Measurements from ENCODE around the gene PFKP. TPM values are rescaled to one million over a fixed set of nuclear protein-coding genes. Genes with fewer than 3 reads are reported as not detected.

PFKP gene
- total RNA-seq, 2 experiments from 2014 or later = 175 to 176 TPM

- Mint-ChIP-seq H3K27ac (peak overlapping the region; percentile 87), H3K4me3 (peak overlapping the region; percentile 17), H3K4me1 (ENCODE audit: low read depth) (peaks cover 74% of the 10 kb centered on the region), H3K36me3 (peaks cover 53% of the 10 kb centered on the region), H3K9me3 (no peaks in the 10 kb centered on the region), H3K27me3 (no peaks in the 10 kb centered on the region)
- intact Hi-C loops (cut with micrococcal nuclease) = loop anchor here (1.0 kb wide), 5 partner anchors 24 to 660 kb away; partner anchors contain the start of gene PITRM1
- ChIA-PET POLR2A (interaction anchor here (0.6 to 2.3 kb wide), 8 partner anchors 24 to 148 kb away, joined by 3 to 16 read pairs (median 5); partner anchors contain the start of genes PFKP and PITRM1), CTCF (interaction anchor here (1.0 to 1.4 kb wide), 5 partner anchors 23 to 168 kb away, joined by 3 to 7 read pairs (median 5); no protein-coding TSS in a partner anchor)
- DNase-seq = peak; percentile 80
These were observed 28.2 kb downstream of the PFKP start for GRCh38 chr10:3095373-3096139.

- Mint-ChIP-seq H3K36me3 (peaks cover 56% of the 10 kb centered on the region), H3K27me3 (no peaks in the 10 kb centered on the region), H3K4me3 (no peak overlapping the region), H3K27ac (peak overlapping the region; percentile 87), H3K9me3 (no peaks in the 10 kb centered on the region), H3K4me1 (ENCODE audit: low read depth) (peaks cover 68% of the 10 kb centered on the region)
- ChIA-PET POLR2A (interaction anchor here (1.4 to 2.3 kb wide), 3 partner anchors 25 to 146 kb away, joined by 5 to 16 read pairs (median 12); partner anchors contain the start of gene PFKP), CTCF (no interaction called here)
- intact Hi-C loops (cut with micrococcal nuclease) = no loop called here
- no peak for DNase-seq
These were observed 28.8 kb downstream of the PFKP start for GRCh38 chr10:3096149-3096548.

DNA sequence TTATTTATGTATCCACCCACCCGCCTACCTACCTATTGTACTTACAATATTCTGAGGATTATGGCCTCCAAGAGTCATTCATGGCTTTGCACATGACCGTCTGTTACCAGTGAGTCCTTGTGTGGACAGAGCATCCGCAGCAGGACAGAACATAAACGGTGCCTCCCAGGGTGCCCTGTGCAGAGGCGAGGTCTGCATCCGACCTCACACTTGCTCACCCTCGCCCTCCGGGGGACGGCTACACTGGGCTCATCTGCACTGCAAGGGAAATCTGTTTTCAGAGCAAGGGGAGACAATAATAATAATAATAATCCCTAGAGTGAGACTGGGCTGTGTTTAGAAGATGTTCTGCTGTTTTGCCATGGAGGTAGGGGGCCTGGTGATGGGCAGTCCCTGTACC, 29.8 kb downstream of the PFKP start:
- DNase-seq = no peak
- CTCF ChIA-PET = no interaction called here
- H3K9me3 Mint-ChIP-seq = no peaks in the 10 kb centered on the region
- peaks cover 56% of the 10 kb centered on the region for H3K36me3 Mint-ChIP-seq
- intact Hi-C loops (cut with micrococcal nuclease) = no loop called here
- H3K27me3 Mint-ChIP-seq = no peaks in the 10 kb centered on the region
- POLR2A ChIA-PET = no interaction called here
- H3K4me1 Mint-ChIP-seq (ENCODE audit: low read depth) = peaks cover 58% of the 10 kb centered on the region
- H3K4me3 Mint-ChIP-seq = no peak overlapping the region
- no peak overlapping the region for H3K27ac Mint-ChIP-seq

GRCh38 chr10:3098689-3099088, 31.3 kb downstream of the PFKP start:
- H3K4me3 Mint-ChIP-seq = no peak overlapping the region
- CTCF ChIA-PET = no interaction called here
- no peaks in the 10 kb centered on the region for H3K9me3 Mint-ChIP-seq
- DNase-seq = no peak
- peaks cover 46% of the 10 kb centered on the region for H3K4me1 Mint-ChIP-seq (ENCODE audit: low read depth)
- intact Hi-C loops (cut with micrococcal nuclease) = no loop called here
- H3K36me3 Mint-ChIP-seq = peaks cover 54% of the 10 kb centered on the region
- H3K27me3 Mint-ChIP-seq = no peaks in the 10 kb centered on the region
- POLR2A ChIA-PET = no interaction called here
- no peak overlapping the region for H3K27ac Mint-ChIP-seq

DNA sequence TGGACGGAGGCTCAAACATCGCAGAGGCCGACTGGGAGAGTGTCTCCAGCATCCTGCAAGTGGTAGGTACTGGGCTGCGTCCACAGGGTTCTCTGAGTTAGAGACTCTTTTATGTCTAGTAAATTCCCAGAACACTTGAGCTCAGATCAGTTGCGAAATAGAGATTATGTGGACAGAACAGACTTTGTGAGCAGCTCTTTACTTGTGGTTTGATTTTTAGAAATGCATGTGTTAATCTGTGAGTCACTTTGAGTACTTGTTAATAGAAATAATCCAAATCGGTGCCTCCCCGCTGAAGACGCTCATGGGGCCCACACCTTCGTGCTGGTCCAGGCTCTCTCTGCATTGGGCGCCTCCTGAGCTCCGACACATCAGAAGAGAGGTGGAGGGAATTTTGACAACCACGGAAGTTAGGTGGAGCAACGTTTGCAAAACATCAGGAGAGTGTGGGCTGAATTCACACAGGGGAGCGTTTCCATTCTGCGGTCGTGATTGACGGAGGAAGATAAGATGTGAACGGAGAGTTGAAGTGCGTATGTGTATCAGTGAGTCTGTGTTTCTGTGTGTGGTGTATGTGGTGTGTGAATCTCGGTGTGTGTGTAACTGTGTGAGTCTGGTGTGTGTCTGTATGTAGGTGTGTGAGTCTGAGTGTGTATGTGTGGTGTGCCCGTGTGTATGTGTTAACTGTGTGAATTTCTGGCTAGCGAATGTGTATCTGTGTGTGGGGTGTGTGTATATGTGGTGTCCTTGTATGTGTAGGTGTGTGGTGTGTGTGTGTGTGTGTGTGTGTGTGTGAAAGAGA, 32.1 kb downstream of the PFKP start:
- intact Hi-C loops (cut with micrococcal nuclease) = no loop called here
- no peak overlapping the region for H3K27ac Mint-ChIP-seq
- no peak overlapping the region for H3K4me3 Mint-ChIP-seq
- peaks cover 51% of the 10 kb centered on the region for H3K36me3 Mint-ChIP-seq
- H3K4me1 Mint-ChIP-seq (ENCODE audit: low read depth) = peaks cover 38% of the 10 kb centered on the region
- ChIA-PET POLR2A (no interaction called here), CTCF (no interaction called here)
- no peaks in the 10 kb centered on the region for H3K27me3 Mint-ChIP-seq
- DNase-seq = no peak
- no peaks in the 10 kb centered on the region for H3K9me3 Mint-ChIP-seq

DNA sequence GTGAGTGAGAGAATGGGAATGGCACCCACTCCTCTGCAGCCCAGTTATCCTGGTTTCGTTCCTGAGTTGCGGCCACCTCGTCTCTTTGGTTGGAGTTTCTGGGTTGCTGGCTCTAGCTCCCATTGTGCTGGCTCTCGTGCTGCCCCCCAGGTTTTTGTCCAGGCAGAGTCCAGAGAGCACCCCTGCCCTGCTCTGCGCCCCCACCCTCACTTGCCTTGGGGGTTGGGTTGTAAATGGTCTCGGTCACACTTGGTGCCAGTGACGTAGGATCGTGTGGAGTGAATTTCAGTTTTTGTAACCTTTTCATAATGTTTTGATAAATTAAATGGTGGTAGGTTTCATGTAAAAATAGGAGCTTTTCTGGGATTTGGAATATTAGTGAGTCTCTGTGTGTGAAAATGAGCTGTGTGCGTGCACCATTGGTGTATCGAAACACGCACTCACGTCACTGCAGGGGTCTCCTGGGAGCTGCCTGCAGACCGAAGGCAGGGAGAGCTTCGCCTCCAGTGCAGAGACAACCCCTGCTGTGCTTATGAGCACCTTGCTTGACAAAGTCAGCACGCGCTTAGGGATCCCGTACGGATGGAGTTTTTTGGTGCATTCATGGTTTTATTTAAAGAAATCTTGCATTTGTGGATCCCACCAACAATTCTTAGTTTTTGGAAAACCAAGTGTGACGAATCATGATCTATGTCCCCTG, 32.9 kb downstream of the PFKP start:
- no peak for DNase-seq
- Mint-ChIP-seq H3K9me3 (no peaks in the 10 kb centered on the region), H3K4me1 (ENCODE audit: low read depth) (peaks cover 30% of the 10 kb centered on the region), H3K36me3 (peaks cover 52% of the 10 kb centered on the region), H3K27ac (no peak overlapping the region), H3K27me3 (no peaks in the 10 kb centered on the region), H3K4me3 (no peak overlapping the region)
- CTCF ChIA-PET = no interaction called here
- intact Hi-C loops (cut with micrococcal nuclease) = no loop called here
- POLR2A ChIA-PET = no interaction called here

- Mint-ChIP-seq H3K4me1 (ENCODE audit: low read depth) (peaks cover 22% of the 10 kb centered on the region), H3K27ac (no peak overlapping the region), H3K9me3 (no peaks in the 10 kb centered on the region), H3K27me3 (no peaks in the 10 kb centered on the region), H3K36me3 (peaks cover 54% of the 10 kb centered on the region), H3K4me3 (no peak overlapping the region)
- no peak for DNase-seq
- POLR2A ChIA-PET = no interaction called here
- CTCF ChIA-PET = no interaction called here
- intact Hi-C loops (cut with micrococcal nuclease) = no loop called here
These were observed 33.7 kb downstream of the PFKP start for GRCh38 chr10:3100856-3101640.

GRCh38 chr10:3102720-3103427, 35.5 kb downstream of the PFKP start:
- no peaks in the 10 kb centered on the region for H3K27me3 Mint-ChIP-seq
- intact Hi-C loops (cut with micrococcal nuclease) = no loop called here
- H3K9me3 Mint-ChIP-seq = no peaks in the 10 kb centered on the region
- DNase-seq = no peak
- H3K36me3 Mint-ChIP-seq = peaks cover 57% of the 10 kb centered on the region
- POLR2A ChIA-PET = no interaction called here
- H3K27ac Mint-ChIP-seq = no peak overlapping the region
- no peak overlapping the region for H3K4me3 Mint-ChIP-seq
- peaks cover 12% of the 10 kb centered on the region for H3K4me1 Mint-ChIP-seq (ENCODE audit: low read depth)
- CTCF ChIA-PET = no interaction called here

DNA sequence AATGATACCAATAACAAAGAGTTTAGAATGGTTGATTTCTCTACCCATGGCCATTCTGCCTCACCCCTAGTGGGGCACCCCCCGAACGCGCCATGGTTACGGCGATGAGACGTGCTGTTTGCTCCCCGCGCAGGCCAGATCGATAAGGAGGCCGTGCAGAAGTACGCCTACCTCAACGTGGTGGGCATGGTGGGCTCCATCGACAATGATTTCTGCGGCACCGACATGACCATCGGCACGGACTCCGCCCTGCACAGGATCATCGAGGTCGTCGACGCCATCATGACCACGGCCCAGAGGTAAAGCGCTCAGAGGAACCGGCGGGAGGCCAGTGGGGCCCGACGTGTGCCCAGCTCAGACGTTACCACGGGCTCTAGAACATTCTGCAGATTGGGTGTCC, 36.3 kb downstream of the PFKP start:
- Mint-ChIP-seq H3K27me3 (no peaks in the 10 kb centered on the region), H3K4me1 (ENCODE audit: low read depth) (peaks cover 12% of the 10 kb centered on the region), H3K4me3 (no peak overlapping the region), H3K36me3 (peaks cover 63% of the 10 kb centered on the region), H3K9me3 (no peaks in the 10 kb centered on the region), H3K27ac (no peak overlapping the region)
- intact Hi-C loops (cut with micrococcal nuclease) = no loop called here
- ChIA-PET POLR2A (no interaction called here), CTCF (no interaction called here)
- DNase-seq = no peak

DNA sequence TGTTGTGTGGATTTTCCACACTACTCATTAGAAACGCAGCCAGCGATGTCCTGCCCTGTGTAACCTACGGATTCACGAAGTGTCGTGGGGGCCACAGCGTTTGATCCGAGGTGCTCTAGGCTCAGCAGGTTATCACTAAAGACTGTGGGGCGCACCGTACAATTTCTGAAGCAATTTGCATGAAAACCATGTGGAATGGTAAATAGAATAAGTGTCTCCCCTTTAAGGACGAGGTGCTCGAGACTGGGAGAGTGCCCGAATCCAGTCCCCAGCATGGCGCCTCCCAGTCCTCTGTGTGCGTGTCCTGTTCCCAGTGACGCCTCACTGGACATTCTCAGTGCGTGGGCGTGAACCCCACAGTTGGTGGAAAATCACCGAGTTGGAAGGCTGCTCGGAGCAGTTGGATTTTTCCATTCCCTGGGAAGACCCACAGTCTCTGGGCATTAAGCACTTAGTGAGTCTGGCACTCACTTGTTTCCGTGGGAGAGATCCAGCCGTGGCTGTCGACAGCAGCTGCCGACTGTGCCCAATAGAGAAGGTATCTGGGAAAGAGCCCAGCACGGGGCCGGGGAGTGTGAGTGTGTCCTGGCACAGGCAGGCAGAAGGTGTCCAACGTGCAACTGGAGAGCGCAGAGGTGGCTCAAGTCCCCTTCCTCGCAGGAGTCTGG, 37.0 kb downstream of the PFKP start:
- H3K36me3 Mint-ChIP-seq = peaks cover 65% of the 10 kb centered on the region

DNA sequence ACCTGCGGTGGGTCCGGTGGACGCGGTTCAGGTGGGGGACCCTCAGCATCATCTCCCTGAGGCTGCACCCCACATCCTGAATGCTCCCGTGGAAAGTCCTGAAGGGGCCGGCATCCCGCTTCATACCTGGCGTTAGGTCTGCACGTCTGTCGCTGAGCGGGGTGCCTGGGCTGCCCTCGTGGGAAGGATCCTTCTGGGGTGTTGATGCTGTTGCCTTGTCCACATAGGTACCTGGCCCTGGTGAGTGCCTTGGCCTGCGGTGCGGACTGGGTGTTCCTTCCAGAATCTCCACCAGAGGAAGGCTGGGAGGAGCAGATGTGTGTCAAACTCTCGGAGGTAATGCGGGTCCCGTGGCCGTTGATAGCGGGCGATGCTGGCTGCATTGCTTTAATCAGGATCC, 37.8 kb downstream of the PFKP start:
- peaks cover 61% of the 10 kb centered on the region for H3K36me3 Mint-ChIP-seq
- no peaks in the 10 kb centered on the region for H3K27me3 Mint-ChIP-seq
- POLR2A ChIA-PET = no interaction called here
- no peaks in the 10 kb centered on the region for H3K9me3 Mint-ChIP-seq
- CTCF ChIA-PET = no interaction called here
- H3K4me1 Mint-ChIP-seq (ENCODE audit: low read depth) = no peaks in the 10 kb centered on the region
- intact Hi-C loops (cut with micrococcal nuclease) = no loop called here
- no peak for DNase-seq
- no peak overlapping the region for H3K27ac Mint-ChIP-seq
- no peak overlapping the region for H3K4me3 Mint-ChIP-seq

More for the DNA sequence above, 37.0 kb downstream of the PFKP start:
- no peak overlapping the region for H3K4me3 Mint-ChIP-seq
- peaks cover 5% of the 10 kb centered on the region for H3K4me1 Mint-ChIP-seq (ENCODE audit: low read depth)
- CTCF ChIA-PET = no interaction called here
- no peaks in the 10 kb centered on the region for H3K27me3 Mint-ChIP-seq
- POLR2A ChIA-PET = no interaction called here
- no peak for DNase-seq
- H3K9me3 Mint-ChIP-seq = no peaks in the 10 kb centered on the region
- H3K27ac Mint-ChIP-seq = no peak overlapping the region
- intact Hi-C loops (cut with micrococcal nuclease) = no loop called here

All from activated CD4-positive, alpha-beta memory T cell treated with anti-CD3 and anti-CD28 coated beads for 36 hours (primary cell).